Common myeloid progenitor, CD34-positive (primary cell): ENCODE data around the gene ONECUT1.

ENCODE experiments used
- CTCF ChIA-PET: fragments of 350-600 bp; sonication (Branson Sonifier 250); formaldehyde crosslinking; loops from one replicate; lab custom pipeline; 2021; ENCODE audit warnings: antibody characterized with exemption; lab: Charles Lee
- POLR2A ChIA-PET: fragments of 350-600 bp; sonication (Branson Sonifier 250); formaldehyde crosslinking; loops from one replicate; lab custom pipeline; 2021; ENCODE audit warnings: antibody characterized with exemption; lab: Charles Lee
- DNase-seq, 3 donors: peaks; one replicate each; pipeline versions ENCODE4 v3.0.0 to v3.0.0-alpha.2; 2013
- H3K27ac ChIP-seq, 2 experiments: 1 replicate in 1 of 2; 2 replicates in 1 of 2; pipeline ENCODE4 v1.7.0; 2013; ENCODE audit warnings: inconsistent platforms in 2 of 2, low read length in 2 of 2, mild to moderate bottlenecking in 2 of 2, low read depth in 1 of 2, moderate library complexity in 1 of 2; ENCODE audit not compliant: severe bottlenecking in 2 of 2, insufficient read depth in 1 of 2, poor library complexity in 1 of 2
- H3K27me3 ChIP-seq, 5 experiments: replicated peaks in 2 of 5; 1 replicate in 3 of 5; 2 replicates in 2 of 5; pipeline versions ENCODE4 v1.6.1 to v1.7.0; 2013; ENCODE audit warnings: low read length in 4 of 5, mild to moderate bottlenecking in 2 of 5, moderate library complexity in 2 of 5, inconsistent platforms in 1 of 5; ENCODE audit not compliant: insufficient read depth in 5 of 5, control insufficient read depth in 4 of 5
- H3K36me3 ChIP-seq, 4 experiments: 1 replicate in 2 of 4; 2 replicates in 2 of 4; pipeline versions ENCODE4 v1.6.1 to v1.7.0; 2013; ENCODE audit warnings: low read length in 3 of 4, control low read depth in 1 of 4, mild to moderate bottlenecking in 1 of 4; ENCODE audit not compliant: control insufficient read depth in 4 of 4, insufficient read depth in 4 of 4
- H3K4me1 ChIP-seq, 4 experiments: 1 replicate in 3 of 4; 2 replicates in 1 of 4; pipeline versions ENCODE4 v1.6.1 to v1.7.1; 2013; ENCODE audit warnings: low read length in 3 of 4, mild to moderate bottlenecking in 3 of 4, control low read depth in 1 of 4, inconsistent platforms in 1 of 4, moderate library complexity in 1 of 4; ENCODE audit not compliant: control insufficient read depth in 4 of 4, insufficient read depth in 4 of 4; ENCODE audit errors: control extremely low read depth in 1 of 4
- H3K4me3 ChIP-seq, 7 experiments: 1 replicate in 4 of 7; 2 replicates in 3 of 7; pipeline versions ENCODE4 v1.5.1 to v1.7.0; 2013; ENCODE audit warnings: mild to moderate bottlenecking in 7 of 7, low read length in 6 of 7, moderate library complexity in 6 of 7, inconsistent platforms in 2 of 7, low read depth in 2 of 7, control low read depth in 1 of 7; ENCODE audit not compliant: insufficient read depth in 4 of 7, control insufficient read depth in 1 of 7; ENCODE audit errors: extremely low read depth in 1 of 7
- H3K9me3 ChIP-seq, 5 experiments: 1 replicate in 4 of 5; 2 replicates in 1 of 5; pipeline versions ENCODE4 v1.6.1 to v1.7.1; 2013; ENCODE audit warnings: low read length in 4 of 5, mild to moderate bottlenecking in 2 of 5, inconsistent platforms in 1 of 5, low read depth in 1 of 5, moderate library complexity in 1 of 5; ENCODE audit not compliant: control insufficient read depth in 4 of 5, insufficient read depth in 2 of 5; ENCODE audit errors: control extremely low read depth in 1 of 5
- WGBS: methylation state at CpG from one replicate; pipeline ENCODE4 v1.1.5; 2013; ENCODE audit not compliant: insufficient coverage; 5-methylcytosine and 5-hydroxymethylcytosine counted together

Gene ONECUT1

DNA sequence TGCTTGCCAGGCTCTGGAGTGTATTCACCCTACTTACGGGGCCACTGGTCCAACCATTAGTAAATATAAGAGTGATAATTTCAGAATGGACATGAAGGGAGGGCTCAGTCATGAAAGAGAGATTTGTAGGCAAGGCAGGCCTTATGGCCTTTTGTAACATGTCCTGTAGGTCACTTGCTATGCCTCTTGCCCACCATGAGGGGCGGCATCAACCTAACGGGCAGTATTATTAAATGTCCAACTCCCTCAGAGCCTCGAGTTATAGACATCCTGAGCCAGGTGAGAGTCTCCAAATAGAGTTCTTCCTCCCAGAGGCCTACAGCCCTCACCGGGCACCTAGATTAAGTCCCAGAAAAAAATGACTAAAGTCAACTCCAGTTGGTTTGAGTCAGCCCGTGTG, 30.2 kb downstream of the ONECUT1 start:
- Histone ChIP-seq H3K9me3 (no peaks in the 10 kb centered on the region), H3K27ac (no peak overlapping the region), H3K4me1 (no peaks in the 10 kb centered on the region), H3K36me3 (no peaks in the 10 kb centered on the region), H3K4me3 (no peak overlapping the region), H3K27me3 (peaks cover 0 to 7% (median 0%) of the 10 kb centered on the region in 5 experiments)
- ChIA-PET CTCF (no interaction called here), POLR2A (no interaction called here)
- 96% methylated on average over 6 of the region's 6 CpGs for WGBS
- DNase-seq, result no peak

DNA sequence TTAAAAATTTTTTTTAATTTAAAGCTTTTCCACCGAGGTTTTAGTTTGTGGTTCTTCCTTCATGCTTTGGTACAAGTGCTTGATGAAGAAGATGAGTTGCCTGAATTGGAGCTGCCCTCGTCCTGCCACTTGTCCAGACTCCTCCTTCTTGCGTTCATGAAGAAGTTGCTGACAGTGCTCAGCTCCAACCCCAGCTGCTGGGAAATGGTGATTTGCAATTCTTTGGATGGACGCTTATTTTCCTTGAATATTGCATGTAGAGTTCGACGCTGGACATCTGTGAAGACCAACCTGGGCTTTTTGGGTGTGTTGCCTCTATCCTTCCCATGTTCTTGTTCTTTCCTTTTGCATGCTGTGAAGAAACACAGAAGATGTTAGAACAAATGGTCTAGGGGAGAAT, 32.6 kb downstream of the ONECUT1 start:
- WGBS, result 96% methylated on average over 6 of the region's 6 CpGs

DNA sequence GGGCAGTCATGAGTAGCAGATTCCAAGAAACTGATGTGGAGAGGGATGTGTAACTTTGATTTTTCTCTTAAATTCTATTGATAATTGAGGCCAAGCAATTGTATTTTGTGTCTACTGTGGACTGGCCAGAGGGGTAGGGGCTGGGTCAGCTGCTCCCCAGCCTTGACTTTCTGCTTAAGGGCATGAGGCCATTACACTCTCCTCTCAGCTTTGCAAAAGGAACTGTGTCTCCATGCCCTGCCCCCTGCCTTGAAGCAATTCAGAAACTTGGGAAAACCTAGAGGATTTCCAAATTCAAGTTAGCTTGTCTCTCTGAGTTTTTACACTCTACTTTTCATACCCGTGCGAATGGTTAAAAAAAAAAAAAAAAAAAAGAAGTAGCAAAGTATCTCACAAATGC, 38.6 kb downstream of the ONECUT1 start:
- no peaks in the 10 kb centered on the region for H3K9me3 ChIP-seq
- no peaks in the 10 kb centered on the region for H3K36me3 ChIP-seq
- H3K4me1 ChIP-seq, result no peaks in the 10 kb centered on the region
- 83% methylated on average over 2 of the region's 2 CpGs for WGBS
- no peak for DNase-seq
- peaks cover 0 to 6% (median 1%) of the 10 kb centered on the region in 5 experiments for H3K27me3 ChIP-seq
- H3K27ac ChIP-seq, result no peak overlapping the region
- CTCF ChIA-PET, result no interaction called here
- POLR2A ChIA-PET, result no interaction called here
- no peak overlapping the region for H3K4me3 ChIP-seq

More for the DNA sequence above, 32.6 kb downstream of the ONECUT1 start:
- no peaks in the 10 kb centered on the region for H3K9me3 ChIP-seq
- H3K36me3 ChIP-seq, result no peaks in the 10 kb centered on the region
- POLR2A ChIA-PET, result no interaction called here
- CTCF ChIA-PET, result interaction anchor here (0.6 kb wide), 1 partner anchor 423 kb away, joined by 6 read pairs; no protein-coding TSS in a partner anchor
- no peak for DNase-seq
- no peaks in the 10 kb centered on the region for H3K4me1 ChIP-seq
- peaks cover 0 to 7% (median 0%) of the 10 kb centered on the region in 5 experiments for H3K27me3 ChIP-seq
- H3K27ac ChIP-seq, result no peak overlapping the region
- H3K4me3 ChIP-seq, result no peak overlapping the region

DNA sequence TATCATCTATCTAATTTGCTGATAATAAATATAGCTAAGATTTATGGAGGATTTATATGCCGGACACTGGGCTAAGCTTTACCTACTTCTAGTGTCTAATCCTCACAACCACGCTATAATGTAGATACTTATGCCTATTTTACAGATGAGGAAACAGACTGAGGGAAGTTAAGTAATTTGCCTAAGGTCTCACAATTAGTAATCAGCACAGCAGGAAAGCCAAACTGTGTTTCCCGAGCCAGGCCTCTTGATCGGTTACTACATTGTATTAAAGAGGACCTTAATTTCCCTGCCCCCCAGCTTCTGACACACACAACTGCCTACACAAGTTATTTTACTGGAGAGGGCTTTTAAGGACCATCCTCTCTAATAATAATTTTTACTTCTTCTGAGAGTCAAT, 40.9 kb downstream of the ONECUT1 start:
- Histone ChIP-seq H3K9me3 (no peaks in the 10 kb centered on the region), H3K4me1 (no peaks in the 10 kb centered on the region), H3K36me3 (no peaks in the 10 kb centered on the region), H3K27me3 (peaks cover 0 to 6% (median 1%) of the 10 kb centered on the region in 5 experiments), H3K4me3 (no peak overlapping the region), H3K27ac (no peak overlapping the region)
- DNase-seq, result no peak
- POLR2A ChIA-PET, result no interaction called here
- CTCF ChIA-PET, result no interaction called here
- WGBS, result no CpG with 5 or more reads among the region's 4 CpGs

DNA sequence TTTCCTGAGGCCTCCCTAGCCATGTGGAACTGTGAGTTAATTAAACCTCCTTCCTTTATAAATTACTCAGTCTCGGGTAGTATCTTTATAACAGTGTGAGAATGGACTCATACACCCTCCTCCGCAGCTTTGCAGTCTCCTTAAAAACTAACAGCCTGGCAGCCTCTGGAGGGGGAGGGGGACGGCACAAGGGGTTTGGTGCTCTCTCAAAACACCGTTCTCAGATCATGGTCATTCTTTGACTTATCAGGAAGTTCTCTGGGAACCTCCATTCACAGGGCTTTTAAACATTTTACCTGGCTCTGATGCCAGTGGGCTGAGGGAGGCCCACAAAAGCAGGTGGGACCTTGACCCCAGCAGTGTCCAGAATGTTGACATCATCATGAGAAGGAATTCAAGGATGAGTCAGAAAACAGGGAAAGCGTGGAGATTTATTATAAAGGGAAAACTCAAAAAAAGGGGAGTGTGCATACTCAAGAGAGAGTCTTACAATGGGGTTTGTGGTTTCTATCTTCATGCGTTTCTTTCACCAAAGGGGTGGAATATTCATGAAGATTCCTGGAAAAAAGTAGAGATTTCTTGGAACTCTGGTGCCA, 43.9 kb downstream of the ONECUT1 start:
- H3K27me3 ChIP-seq, result peaks cover 0 to 6% (median 0%) of the 10 kb centered on the region in 5 experiments
- no peak for DNase-seq
- WGBS, result 96% methylated on average over 3 of the region's 6 CpGs
- ChIA-PET CTCF (no interaction called here), POLR2A (no interaction called here)
- H3K4me1 ChIP-seq, result no peaks in the 10 kb centered on the region
- H3K27ac ChIP-seq, result no peak overlapping the region
- H3K36me3 ChIP-seq, result no peaks in the 10 kb centered on the region
- H3K9me3 ChIP-seq, result no peaks in the 10 kb centered on the region
- H3K4me3 ChIP-seq, result no peak overlapping the region

DNA sequence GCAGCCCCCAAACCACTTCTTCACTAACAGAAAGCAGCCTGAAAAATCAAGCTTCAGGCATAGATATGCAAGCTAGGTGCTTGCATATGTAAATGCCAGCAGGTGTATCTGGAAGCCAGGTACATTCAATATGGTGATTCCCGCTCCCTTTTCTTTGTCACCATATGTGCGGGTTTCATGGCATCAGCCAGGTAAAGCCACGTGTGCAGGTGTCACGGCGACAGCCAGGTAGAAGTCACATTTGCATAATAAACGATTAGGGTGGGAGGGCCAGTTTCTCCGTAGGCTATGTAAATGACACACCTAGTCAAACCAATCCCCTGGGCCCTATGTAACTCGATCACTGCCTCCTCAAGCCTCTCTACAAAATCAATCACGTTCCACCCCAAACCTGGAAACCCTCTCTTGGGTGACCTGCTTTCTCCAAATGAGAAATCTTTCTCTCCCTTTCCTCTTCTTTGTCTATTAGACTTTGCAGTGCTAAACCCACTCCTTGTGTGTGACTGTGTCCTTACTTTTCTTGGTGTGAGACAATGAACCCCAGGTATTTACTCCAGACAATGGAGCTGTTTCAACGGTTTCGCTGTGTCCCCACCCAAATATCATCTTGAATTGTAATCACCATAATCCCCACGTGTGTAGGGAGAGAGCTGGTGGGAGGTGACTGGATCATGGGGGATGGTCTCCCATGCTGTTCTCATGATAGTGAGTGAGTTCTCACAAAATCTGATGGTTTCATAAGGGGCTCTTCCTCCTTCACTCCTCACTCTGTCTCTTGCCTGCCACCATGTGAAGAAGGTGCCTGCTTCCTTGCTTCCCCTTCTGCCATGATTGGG, 44.6 kb downstream of the ONECUT1 start:
- Histone ChIP-seq H3K27me3 (peaks cover 0 to 3% (median 0%) of the 10 kb centered on the region in 5 experiments), H3K36me3 (no peaks in the 10 kb centered on the region), H3K4me3 (no peak overlapping the region), H3K27ac (no peak overlapping the region), H3K9me3 (no peaks in the 10 kb centered on the region), H3K4me1 (no peaks in the 10 kb centered on the region)
- ChIA-PET POLR2A (no interaction called here), CTCF (no interaction called here)
- WGBS, result 90% methylated on average over 6 of the region's 12 CpGs
- DNase-seq, result no peak

DNA sequence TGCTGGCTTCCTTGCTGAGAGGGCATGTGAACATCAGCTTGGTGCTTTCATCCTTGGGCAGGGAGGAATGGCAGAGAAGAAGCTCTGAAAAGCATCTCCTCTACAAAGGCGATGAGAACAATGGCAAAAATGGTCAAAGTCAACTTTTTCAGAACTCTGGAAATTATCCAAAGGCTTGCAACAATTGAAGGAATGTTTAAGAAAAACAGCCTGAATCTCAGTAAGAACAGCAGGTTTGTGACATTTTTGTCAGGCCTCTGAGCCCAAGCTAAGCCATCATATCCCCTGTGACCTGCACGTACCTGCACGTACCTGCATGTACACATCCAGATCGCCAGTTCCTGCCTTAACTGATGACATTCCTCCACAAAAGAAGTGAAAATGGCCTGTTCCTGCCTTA, 51.8 kb downstream of the ONECUT1 start:
- Histone ChIP-seq H3K27me3 (no peaks in the 10 kb centered on the region), H3K4me3 (no peak overlapping the region), H3K4me1 (peaks cover 0 to 6% (median 0%) of the 10 kb centered on the region in 4 experiments), H3K36me3 (no peaks in the 10 kb centered on the region), H3K9me3 (no peaks in the 10 kb centered on the region), H3K27ac (no peak overlapping the region)
- WGBS, result 100% methylated on average over 2 of the region's 4 CpGs
- no peak for DNase-seq
- POLR2A ChIA-PET, result no interaction called here
- CTCF ChIA-PET, result interaction anchor here (0.8 to 1.4 kb wide), 4 partner anchors 21 to 483 kb away, joined by 3 to 4 read pairs (median 3); no protein-coding TSS in a partner anchor
